Gastroesophageal sphincter (tissue), 3 donors: ENCODE data around the gene USH1G.

Experiments
- CTCF ChIP-seq, 4 experiments: fragments of 200-600 bp in 2 of 4; fragments of 450-650 bp in 2 of 4; sonication (generic) in 1 of 4; IDR thresholded peaks; one replicate each; pipeline ENCODE4 v1.5.1; 2017 to 2019; ENCODE audit warnings: antibody characterized with exemption in 4 of 4, mild to moderate bottlenecking in 2 of 4, moderate library complexity in 2 of 4
- EP300 ChIP-seq: sonication (generic); formaldehyde crosslinking; IDR thresholded peaks from one replicate; pipeline ENCODE4 v1.6.1; 2017; ENCODE audit warnings: antibody characterized with exemption, mild to moderate bottlenecking
- POLR2A ChIP-seq, 2 donors: fragments of 450-650 bp; IDR thresholded peaks; one replicate each; pipeline ENCODE4 v1.6.1; 2017; ENCODE audit warnings: antibody characterized with exemption in 2 of 2, mild to moderate bottlenecking in 2 of 2, moderate library complexity in 1 of 2

- no peak for TF ChIP-seq CTCF (IDR thresholded peaks at IDR 0.05)
- TF ChIP-seq POLR2A (IDR thresholded peaks at IDR 0.05): no peak
- TF ChIP-seq EP300: no peak
Observed at GRCh38 chr17:74918906-74919305, 4.1 kb downstream of the USH1G start.
